Effector CD4-positive, alpha-beta T cell (primary cell): ENCODE results near the gene TRAFD1.

Experiments
- DNase-seq: peaks from one replicate; pipeline ENCODE4 v3.0.0-alpha.2; 2020

TRAFD1 gene

GRCh38 chr12:112161711-112162110 is 36.4 kb downstream of the TRAFD1 start:
- no peak for DNase-seq

DNA sequence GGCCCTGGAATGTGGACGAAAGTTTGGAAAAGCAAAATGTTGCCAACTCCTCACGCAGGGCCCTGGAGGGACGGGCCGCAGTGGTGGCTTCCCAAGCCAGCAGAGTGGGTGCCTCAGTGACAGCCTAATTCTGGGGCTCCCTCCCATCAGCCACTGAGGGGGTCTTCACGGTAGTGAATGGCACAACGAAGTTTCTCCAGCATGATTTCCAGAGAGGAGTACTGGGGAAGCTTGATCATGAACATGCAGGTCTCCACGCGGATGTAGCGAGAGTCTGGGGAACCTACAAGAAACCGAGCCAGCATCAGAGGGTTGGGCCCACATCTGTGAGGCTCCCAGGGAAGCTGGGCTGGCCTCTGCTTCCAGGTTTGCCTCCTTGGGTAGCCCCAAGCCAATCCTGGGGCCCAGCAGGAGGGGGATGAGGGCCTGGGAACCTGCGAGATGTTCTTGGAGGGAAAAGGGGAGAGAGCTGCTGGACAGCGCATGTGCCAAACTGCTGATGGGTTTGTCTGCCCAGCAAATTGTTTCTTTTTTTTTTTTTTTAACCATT is 37.0 kb downstream of the TRAFD1 start:
- no peak for DNase-seq

DNA sequence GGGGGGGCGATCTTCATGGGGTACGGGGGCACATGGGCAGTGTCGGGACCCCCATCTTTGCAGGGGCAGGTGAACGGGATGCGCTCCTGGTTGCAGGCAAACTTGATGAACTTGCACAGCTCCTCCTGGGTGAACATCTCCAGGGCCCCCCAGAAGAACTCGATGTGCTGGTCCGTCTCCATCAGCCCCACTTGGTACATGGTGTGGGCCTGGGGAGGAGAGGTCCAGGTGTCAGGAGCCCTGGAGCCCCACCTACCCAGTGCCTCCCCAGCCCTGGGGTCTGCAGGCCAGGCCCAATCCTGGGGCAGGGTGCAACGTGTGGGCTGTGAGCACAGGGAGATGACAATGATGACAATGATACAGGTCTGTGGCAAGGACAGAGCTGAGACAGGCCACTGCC is 37.7 kb downstream of the TRAFD1 start:
- DNase-seq, result no peak

- DNase-seq, result no peak
Measured at GRCh38 chr12:112163471-112163991, 38.2 kb downstream of the TRAFD1 start.

DNA sequence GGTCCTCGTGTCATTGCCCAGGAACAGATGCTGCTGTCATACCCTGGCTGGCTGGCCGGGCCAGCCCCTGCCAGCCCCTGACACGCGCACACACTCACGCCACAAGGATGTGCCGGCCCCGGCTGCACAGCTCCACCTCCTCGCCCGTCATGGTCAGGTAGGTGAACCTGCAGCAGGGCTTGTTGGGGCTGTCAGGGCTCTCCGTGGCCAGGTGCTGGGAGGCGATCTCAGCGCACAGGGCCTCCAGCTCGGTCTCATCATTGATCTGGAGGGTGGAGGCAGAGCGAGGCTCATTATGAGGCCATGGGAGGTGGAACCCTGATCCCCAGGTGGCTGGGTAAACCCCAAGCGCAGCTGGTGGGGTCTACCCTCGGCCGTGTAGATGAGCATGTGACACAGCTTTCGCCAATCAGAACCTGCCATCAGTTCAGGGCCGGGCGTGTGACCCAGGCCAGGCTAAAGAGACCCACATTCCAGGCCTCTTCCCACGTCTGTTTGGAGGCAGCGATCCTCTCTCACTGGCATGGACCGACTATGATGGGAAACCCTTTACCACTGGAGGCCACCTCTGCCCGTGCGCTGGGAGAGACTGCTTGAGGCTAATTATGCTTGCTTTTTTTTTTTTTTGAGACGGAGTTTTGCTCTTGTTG is 38.8 kb downstream of the TRAFD1 start:
- DNase-seq, result no peak

DNA sequence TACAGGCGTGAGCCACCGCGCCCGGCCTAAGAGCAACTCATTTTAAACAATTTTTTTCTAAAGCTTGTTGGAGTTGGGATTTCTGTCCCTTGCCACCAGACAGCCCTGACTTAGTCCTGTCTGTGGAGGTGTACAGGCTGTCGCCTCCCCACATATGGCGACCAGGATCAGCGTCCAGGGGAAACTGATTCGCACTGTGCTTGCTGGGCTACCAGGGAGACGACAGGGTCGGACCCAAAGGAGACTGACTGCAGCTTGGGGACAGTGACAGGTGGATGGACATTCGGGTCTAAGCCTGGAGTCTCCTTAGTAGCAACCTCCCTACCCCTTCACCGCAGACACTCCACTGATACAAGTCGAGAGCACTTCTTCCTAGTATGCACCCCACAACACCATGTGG is 40.3 kb downstream of the TRAFD1 start:
- DNase-seq, result no peak

- no peak for DNase-seq
Measured at GRCh38 chr12:112166051-112167015, 41.0 kb downstream of the TRAFD1 start.

DNA sequence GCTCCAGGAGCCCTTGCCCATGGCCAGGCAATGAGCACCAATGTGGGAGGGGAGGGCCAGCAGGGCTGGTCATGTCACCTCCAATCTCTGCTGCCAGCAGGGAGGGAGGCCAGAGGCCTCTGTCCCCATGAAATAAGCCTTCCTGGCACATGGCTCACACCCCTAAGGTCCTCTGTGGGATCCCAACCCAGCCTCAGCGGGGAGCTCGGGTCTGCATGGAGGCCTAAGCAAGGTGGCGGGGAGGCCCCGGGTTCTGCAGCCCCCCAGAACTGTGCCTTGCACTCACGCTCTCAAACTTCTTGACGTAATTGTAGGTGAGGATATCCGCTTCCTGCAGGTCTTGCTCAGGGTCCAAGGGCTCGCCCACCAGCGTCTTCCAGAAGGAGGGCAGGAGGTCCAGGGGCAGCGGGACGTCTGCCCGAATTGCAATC is 41.7 kb downstream of the TRAFD1 start:
- no peak for DNase-seq

DNA sequence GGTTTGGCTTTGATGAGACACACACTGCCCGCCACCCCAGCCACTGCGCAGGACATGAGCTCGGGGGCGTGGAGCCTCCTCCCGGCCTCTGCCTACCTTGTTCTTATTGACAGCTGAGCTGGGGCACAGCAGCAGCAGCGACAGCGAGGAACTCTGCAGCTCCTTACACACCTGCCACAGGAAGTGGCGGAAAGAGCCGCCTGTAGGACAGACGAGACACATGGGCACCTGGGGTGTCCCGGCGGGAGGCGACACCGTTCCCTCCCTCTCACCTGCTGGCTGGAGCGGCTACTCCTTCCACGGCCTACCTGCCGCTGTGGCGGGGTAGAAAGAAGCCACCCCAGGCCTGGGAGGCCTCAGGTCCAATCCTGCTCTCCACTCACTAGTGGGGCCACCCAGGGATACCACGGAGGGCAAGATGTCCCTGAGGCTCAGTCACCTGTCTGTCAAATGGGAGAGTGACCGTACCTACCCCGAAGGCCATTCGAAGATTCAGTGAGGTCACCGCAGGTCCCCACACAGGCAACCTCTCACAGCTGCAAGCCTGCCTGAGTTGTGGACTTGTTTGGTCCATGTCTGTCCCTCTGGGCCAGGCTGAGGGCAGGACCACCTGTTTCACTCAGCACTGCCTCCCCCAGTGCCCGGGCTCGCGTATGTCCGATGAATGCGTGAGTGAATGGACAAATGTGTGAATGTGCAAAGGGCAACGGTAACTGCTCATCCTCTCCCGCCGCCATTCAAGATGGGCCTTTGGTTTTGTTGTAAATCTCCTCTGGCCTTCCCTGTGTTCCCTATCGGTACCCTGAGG is 42.6 kb downstream of the TRAFD1 start:
- DNase-seq, result no peak

DNA sequence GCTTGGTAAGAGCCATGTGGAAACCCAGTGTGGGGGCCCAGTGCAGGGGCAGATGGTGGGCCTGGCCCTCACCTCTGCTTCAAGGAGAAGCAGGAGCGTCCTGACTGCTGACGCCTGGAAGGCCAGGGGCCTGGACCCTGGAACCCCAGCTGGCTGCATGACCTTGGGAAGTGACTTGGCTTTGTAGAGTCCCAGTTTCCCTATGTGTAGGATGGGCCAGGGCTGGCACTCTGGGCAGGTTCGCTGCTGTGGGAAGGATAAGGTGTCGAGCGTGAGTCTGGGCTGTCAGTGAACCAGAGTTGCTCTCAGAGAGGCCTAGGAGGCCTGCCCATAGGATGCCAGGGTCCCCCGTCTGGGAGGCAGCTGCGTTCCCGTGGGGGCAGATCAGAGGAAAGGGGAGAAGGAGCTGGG is 43.2 kb downstream of the TRAFD1 start:
- no peak for DNase-seq

DNA sequence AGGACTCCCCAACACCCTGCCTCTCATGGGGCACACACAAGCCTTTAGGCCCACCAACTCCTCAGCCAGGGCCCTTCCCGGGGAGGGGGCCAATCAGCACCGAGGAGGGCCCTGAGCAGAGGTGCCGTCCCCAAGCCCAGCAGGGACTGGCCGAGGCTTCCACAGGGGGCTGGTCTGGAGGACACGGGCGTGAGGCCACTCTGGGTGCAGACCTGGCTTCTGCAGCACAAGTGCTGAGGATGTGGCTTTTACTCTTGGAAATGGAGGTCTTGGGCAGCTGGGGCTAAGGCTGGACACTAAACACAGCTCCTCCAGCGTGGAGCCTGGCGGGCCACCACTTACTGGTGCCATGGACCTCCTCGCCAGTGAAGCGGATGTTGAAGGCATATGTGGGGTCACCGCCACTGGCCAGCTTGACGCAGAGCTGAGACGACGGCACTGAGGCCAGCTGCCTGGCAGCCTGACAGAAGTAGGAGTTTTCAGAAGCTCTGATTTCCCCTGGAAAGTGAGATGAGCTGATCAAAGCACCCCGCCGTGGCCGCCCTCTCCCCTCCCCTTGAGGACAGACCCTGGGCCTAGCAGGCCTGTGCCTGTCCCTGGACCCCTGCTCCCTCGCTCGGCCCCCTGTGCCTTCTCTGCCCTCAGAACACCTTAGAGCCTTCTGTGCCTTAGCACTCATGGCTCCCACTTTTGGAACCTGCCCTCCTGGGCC is 44.0 kb downstream of the TRAFD1 start:
- no peak for DNase-seq

GRCh38 chr12:112169966-112170365 is 44.6 kb downstream of the TRAFD1 start:
- no peak for DNase-seq

GRCh38 chr12:112170376-112170775 is 45.0 kb downstream of the TRAFD1 start:
- DNase-seq, result no peak

DNA sequence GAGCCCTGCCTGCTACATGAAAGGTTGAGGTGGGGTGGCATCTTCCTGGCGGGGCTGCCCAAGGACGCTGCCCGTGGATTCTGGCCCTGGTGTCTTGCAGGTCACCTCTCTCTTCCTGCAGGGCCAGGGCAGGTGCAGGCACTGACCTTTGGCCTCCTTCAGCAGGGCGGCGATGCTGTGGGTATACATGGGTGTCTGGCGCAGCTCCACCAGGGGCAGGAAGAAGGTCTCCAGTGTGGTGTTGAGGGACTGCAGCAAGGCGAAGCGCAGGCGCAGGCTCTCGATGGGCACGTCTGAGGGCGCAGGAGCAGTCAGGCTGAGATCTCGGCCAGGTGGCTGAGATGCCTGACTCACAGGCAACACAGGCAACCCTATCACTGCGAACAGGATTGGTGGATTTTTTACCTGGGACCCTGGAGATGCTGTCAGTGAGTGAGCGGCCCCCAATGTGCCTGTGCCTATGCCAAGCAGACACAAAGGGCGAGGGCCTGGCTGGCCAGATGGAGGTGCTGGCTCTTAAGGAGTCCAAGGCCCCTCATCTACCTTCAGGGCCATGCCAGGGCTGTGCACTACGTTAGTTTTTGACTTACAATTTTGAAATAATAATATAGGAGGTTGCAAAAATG is 45.7 kb downstream of the TRAFD1 start:
- no peak for DNase-seq

GRCh38 chr12:112172556-112173324 is 47.4 kb downstream of the TRAFD1 start:
- DNase-seq, result no peak

GRCh38 chr12:112175361-112176155 is 50.2 kb downstream of the TRAFD1 start:
- DNase-seq, result no peak

DNA sequence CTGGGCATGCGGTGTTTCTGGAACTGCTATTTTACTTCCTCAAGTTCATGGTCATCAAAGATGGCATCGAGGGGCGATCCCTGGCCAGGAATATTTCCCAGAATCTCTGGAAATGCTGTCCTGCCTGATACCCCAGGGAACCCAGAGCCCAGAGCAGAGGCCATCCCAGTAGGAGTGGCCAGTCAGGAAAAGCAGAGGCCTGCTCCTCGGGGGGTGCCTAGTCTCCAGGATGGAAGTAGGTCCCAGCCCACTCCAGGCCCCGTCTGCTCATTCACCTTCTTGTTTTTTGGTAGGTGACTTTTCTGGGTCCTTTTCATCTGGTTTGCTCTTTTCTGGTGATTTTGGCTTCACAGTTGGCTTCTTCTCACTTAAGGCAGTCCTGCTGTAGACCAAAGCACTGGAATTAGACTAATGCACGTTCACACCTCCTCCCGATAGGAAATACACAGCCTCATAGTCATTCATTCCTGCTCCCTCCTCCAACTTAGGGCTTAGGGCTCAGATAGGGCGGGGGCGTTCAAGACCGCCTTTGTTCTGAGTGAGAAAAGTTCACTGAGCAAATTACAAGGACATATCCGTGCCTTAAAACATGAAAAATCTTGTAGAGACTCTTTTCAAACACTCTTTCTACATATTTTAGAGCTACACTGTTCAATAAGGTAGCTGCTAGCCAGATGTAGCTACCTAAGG is 51.1 kb downstream of the TRAFD1 start:
- DNase-seq, result no peak

DNA sequence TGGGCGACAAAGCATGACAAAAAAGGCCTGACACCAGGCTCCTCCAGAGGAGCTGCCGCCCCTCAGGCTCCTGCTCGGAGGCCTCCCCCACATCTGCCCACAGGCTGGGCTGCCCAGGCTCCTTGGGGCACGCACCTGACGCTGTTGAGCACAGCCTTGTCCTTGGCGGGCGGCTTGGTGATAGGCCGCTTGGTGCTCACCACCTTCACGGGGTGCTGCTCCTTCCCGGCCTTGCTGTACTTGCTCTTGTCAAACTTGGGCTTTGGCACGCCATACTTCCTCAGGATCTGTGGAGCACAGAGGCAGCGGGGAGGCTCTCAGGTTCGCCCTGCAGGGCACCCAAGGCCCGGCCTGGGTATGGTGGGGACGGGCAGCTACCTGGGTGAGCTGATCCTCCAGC is 53.4 kb downstream of the TRAFD1 start:
- DNase-seq, result no peak

- DNase-seq, result no peak
Measured at GRCh38 chr12:112179341-112179740, 54.0 kb downstream of the TRAFD1 start.
